DOHH2 (cell line): ENCODE measurements around the gene CLCN2.

Experiments
- H3F3A ChIP-seq: fragments of 200-600 bp; sonication (generic), shearing (Covaris generic); 2 replicates; pipeline ENCODE4 v1.6.0; 2016; ENCODE audit warnings: antibody characterized with exemption, mild to moderate bottlenecking; ENCODE audit not compliant: control insufficient read depth, insufficient read depth
- H3K27ac ChIP-seq: fragments of 200-600 bp; sonication (generic); 2 replicates; pipeline ENCODE4 v1.5.1; 2014; ENCODE audit warnings: low read depth, mild to moderate bottlenecking, low read length, moderate library complexity
- H3K27me3 ChIP-seq: fragments of 200-600 bp; sonication (generic); 2 replicates; pipeline ENCODE4 v1.6.1; 2014; ENCODE audit warnings: mild to moderate bottlenecking, low read length, mixed read lengths; ENCODE audit not compliant: control insufficient read depth
- H3K36me3 ChIP-seq: fragments of 200-600 bp; sonication (generic); 2 replicates; pipeline ENCODE4 v1.6.1; 2014; ENCODE audit warnings: mild to moderate bottlenecking, low read length, moderate library complexity, mixed read lengths; ENCODE audit not compliant: control insufficient read depth
- H3K4me1 ChIP-seq: fragments of 200-600 bp; sonication (generic); 2 replicates; pipeline ENCODE4 v1.6.1; 2014; ENCODE audit warnings: mild to moderate bottlenecking, low read length, mixed read lengths; ENCODE audit not compliant: control insufficient read depth
- H3K4me2 ChIP-seq: fragments of 200-600 bp; sonication (generic); 2 replicates; pipeline ENCODE4 v1.6.0; 2014; ENCODE audit warnings: mild to moderate bottlenecking, low read length, moderate library complexity
- H3K4me3 ChIP-seq: fragments of 200-600 bp; sonication (generic); 2 replicates; pipeline ENCODE4 v1.5.1; 2014; ENCODE audit warnings: mild to moderate bottlenecking, low read length, mixed read lengths
- H3K79me2 ChIP-seq: fragments of 200-600 bp; sonication (generic); 2 replicates; pipeline ENCODE4 v1.6.1; 2014; ENCODE audit warnings: mild to moderate bottlenecking, low read length, mixed read lengths; ENCODE audit not compliant: control insufficient read depth
- H3K9me2 ChIP-seq: fragments of 200-600 bp; sonication (generic); replicated peaks from 2 replicates; pipeline ENCODE4 v1.6.1; 2014; ENCODE audit warnings: mild to moderate bottlenecking, low read length, mixed read lengths; ENCODE audit not compliant: control insufficient read depth
- H3K9me3 ChIP-seq: fragments of 200-600 bp; sonication (generic); 2 replicates; pipeline ENCODE4 v1.6.1; 2014; ENCODE audit warnings: antibody characterized with exemption, low read length, mixed read lengths; ENCODE audit not compliant: control insufficient read depth, insufficient read depth
- H4K20me1 ChIP-seq: fragments of 200-600 bp; sonication (generic); 2 replicates; pipeline ENCODE4 v1.6.0; 2014; ENCODE audit warnings: low read depth, mild to moderate bottlenecking, antibody characterized with exemption, low read length, moderate library complexity; ENCODE audit not compliant: control insufficient read depth, insufficient read depth
- EZH2phosphoT487 ChIP-seq: fragments of 200-600 bp; sonication (generic); IDR thresholded peaks from 2 replicates; pipeline ENCODE4 v1.6.1; 2017; ENCODE audit warnings: borderline replicate concordance, mild to moderate bottlenecking, antibody characterized with exemption, low read length, moderate library complexity, mixed read lengths
- TF ChIP-seq, protein P1 (sequence below): fragments of 200-600 bp; sonication (generic); IDR thresholded peaks from one replicate; pipeline ENCODE4 v1.5.1; 2014; ENCODE audit warnings: antibody characterized with exemption, mild to moderate bottlenecking, low read depth, low read length; ENCODE audit not compliant: poor library complexity, severe bottlenecking

Gene CLCN2

DNA sequence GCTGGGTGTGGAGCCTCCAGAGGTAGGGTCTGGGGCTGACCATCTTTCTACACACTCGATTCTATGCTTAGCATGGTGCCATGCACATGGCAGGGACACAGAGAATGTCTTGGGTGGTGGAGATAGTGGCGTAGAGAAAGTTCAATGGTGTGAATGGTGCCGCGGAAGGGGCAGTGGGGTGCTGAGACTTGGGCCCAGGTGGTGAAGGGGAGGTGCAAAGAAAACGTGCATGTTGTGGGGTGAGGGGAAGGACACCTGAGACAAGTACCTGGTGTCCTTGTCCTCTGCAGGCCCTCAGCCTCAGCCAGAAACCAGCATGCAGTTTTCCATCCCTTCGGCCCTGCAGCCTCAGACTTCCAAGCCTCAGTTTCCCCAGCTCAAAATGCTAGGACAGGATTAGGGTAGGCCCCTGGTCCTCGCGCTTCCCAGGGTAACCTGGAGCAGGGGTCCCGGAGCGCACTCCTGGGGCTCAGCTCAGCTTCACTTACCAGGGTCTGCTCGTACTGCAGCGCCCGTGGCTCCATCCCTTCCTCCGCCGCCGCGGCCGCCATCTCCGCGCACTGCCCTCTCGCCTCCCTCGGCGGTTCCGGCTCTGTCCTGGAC lies 375 bp downstream of the CLCN2 start:
- Histone ChIP-seq H4K20me1 (peaks cover 6% of the 10 kb centered on the region; the same call in 1 of the 2 replicates), H3K79me2 (peaks cover 34% of the 10 kb centered on the region), H3F3A (no peaks in the 10 kb centered on the region), H3K9me2 (no peaks in the 10 kb centered on the region), H3K27me3 (no peaks in the 10 kb centered on the region), H3K9me3 (no peaks in the 10 kb centered on the region), H3K4me2 (peak overlapping the region; percentile 77), H3K4me3 (peak overlapping the region; percentile 76), H3K4me1 (peaks cover 22% of the 10 kb centered on the region), H3K27ac (no peak overlapping the region), H3K36me3 (peaks cover 29% of the 10 kb centered on the region)
- TF ChIP-seq, protein P1, sequence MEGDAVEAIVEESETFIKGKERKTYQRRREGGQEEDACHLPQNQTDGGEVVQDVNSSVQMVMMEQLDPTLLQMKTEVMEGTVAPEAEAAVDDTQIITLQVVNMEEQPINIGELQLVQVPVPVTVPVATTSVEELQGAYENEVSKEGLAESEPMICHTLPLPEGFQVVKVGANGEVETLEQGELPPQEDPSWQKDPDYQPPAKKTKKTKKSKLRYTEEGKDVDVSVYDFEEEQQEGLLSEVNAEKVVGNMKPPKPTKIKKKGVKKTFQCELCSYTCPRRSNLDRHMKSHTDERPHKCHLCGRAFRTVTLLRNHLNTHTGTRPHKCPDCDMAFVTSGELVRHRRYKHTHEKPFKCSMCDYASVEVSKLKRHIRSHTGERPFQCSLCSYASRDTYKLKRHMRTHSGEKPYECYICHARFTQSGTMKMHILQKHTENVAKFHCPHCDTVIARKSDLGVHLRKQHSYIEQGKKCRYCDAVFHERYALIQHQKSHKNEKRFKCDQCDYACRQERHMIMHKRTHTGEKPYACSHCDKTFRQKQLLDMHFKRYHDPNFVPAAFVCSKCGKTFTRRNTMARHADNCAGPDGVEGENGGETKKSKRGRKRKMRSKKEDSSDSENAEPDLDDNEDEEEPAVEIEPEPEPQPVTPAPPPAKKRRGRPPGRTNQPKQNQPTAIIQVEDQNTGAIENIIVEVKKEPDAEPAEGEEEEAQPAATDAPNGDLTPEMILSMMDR: no peak
- TF ChIP-seq EZH2phosphoT487: no peak

DNA sequence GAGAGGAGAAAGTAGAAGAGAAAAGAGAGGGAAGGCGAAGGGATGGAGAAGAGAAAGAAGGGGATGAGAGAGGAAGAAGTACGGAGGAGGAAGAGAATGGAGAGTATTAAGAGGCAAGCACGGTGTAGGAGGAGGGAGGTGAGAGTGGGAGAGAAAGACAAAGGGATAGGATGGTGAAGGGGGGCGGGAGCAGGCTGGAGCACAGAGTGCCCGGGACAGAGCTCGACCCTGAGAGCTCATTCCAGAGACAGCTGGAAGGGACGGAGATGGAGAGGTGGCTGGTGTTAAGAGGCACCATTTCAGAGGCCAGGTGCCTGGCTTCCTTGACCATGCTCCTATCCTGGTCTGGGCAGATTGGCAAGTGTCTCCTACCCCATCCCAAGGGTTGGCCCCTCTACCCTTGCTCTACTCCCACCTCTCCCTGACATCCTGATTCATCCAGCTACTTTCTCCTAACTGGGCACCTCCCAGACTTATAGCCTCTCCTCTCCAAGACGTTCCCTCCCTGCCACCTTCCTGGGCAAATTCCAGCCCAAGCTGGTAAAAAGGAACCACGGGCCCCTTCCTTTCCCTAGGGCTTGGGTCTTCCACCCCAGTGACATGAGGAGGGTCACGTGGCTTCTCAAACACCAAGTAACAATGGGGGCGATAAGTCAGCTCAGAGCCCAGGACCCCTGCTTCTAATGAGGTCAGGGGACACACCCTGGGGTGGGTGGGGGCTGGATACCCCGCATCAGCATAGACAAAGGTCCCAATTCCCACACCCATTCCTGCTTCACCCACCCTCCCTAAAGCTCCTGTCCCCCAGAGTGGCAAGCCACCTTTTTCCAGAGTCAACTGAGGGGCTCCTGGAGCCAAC lies 1.1 kb downstream of the CLCN2 start:
- peak overlapping the region; percentile 76 for H3K4me3 ChIP-seq
- H3F3A ChIP-seq: no peaks in the 10 kb centered on the region
- TF ChIP-seq, protein P1: no peak
- TF ChIP-seq EZH2phosphoT487: no peak
- H3K4me1 ChIP-seq: peaks cover 22% of the 10 kb centered on the region
- no peaks in the 10 kb centered on the region for H3K27me3 ChIP-seq
- H3K9me2 ChIP-seq: no peaks in the 10 kb centered on the region
- H3K4me2 ChIP-seq: peak overlapping the region; percentile 77
- H3K27ac ChIP-seq: no peak overlapping the region
- H4K20me1 ChIP-seq: peaks cover 6% of the 10 kb centered on the region; the same call in 1 of the 2 replicates
- peaks cover 25% of the 10 kb centered on the region for H3K36me3 ChIP-seq
- no peaks in the 10 kb centered on the region for H3K9me3 ChIP-seq
- H3K79me2 ChIP-seq: peaks cover 33% of the 10 kb centered on the region

DNA sequence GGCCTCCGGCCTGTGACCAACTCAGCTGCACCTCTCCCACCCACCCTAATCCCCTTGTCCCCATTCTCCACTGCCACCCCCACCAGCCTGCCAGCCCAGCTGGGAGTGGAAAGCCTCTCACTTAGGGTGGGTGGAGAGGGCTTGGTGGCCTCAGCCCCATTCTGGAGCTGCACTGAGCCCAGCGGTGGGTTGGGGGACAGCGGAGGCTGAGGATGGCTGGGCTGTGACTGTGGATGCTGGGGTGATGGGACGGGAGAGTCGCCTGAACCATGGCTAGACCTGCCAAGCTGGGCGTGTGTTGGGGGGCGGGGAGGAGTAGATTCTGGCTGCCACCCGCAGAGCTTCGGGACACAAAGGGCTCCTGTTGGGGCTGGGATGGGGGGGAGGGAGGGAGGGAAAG lies 1.8 kb downstream of the CLCN2 start:
- peaks cover 2% of the 10 kb centered on the region; the same call in 1 of the 2 replicates for H4K20me1 ChIP-seq
- peaks cover 26% of the 10 kb centered on the region for H3K79me2 ChIP-seq
- H3K9me2 ChIP-seq: no peaks in the 10 kb centered on the region
- H3K4me2 ChIP-seq: no peak overlapping the region
- H3F3A ChIP-seq: no peaks in the 10 kb centered on the region
- H3K4me3 ChIP-seq: no peak overlapping the region
- peaks cover 18% of the 10 kb centered on the region for H3K36me3 ChIP-seq
- peaks cover 17% of the 10 kb centered on the region for H3K4me1 ChIP-seq
- H3K27me3 ChIP-seq: no peaks in the 10 kb centered on the region
- no peak overlapping the region for H3K27ac ChIP-seq
- H3K9me3 ChIP-seq: no peaks in the 10 kb centered on the region
- TF ChIP-seq, protein P1: no peak
- no peak for TF ChIP-seq EZH2phosphoT487
